ES-I3 (cell line): ENCODE results near the gene APCDD1.
"Not testable (repeated sequence)": the region's sequence is repeated elsewhere in the genome, so short reads cannot be mapped to it uniquely, and the experiment has no call there.

ENCODE experiments used
- H3K36me3 ChIP-seq: 2 replicates; pipeline ENCODE4 v1.6.1; 2013; ENCODE audit warnings: mild to moderate bottlenecking, low read length, control low read depth, moderate library complexity; ENCODE audit not compliant: insufficient read depth
- H3K4me1 ChIP-seq: 2 replicates; pipeline ENCODE4 v1.6.1; 2013; ENCODE audit warnings: mild to moderate bottlenecking, control low read depth, low read length; ENCODE audit not compliant: insufficient read depth
- H3K9ac ChIP-seq: 2 replicates; pipeline ENCODE4 v1.6.1; 2013; ENCODE audit warnings: low read depth, mild to moderate bottlenecking, low read length, moderate library complexity
- H3K9me3 ChIP-seq: 2 replicates; pipeline ENCODE4 v1.6.1; 2013; ENCODE audit warnings: mild to moderate bottlenecking, low read length, moderate library complexity; ENCODE audit not compliant: control insufficient read depth, insufficient read depth

Gene APCDD1

GRCh38 chr18:10482363-10482984 lies 28.0 kb downstream of the APCDD1 start:
- H3K9me3 ChIP-seq = no peaks in the 10 kb centered on the region

GRCh38 chr18:10482985-10483949 lies 28.8 kb downstream of the APCDD1 start:
- H3K4me1 ChIP-seq = peaks cover 2% of the 10 kb centered on the region
- H3K36me3 ChIP-seq = no peaks in the 10 kb centered on the region
- no peak overlapping the region for H3K9ac ChIP-seq
- no peaks in the 10 kb centered on the region for H3K9me3 ChIP-seq

More at GRCh38 chr18:10482363-10482984, 28.0 kb downstream of the APCDD1 start:
- no peak overlapping the region for H3K9ac ChIP-seq
- peaks cover 10% of the 10 kb centered on the region for H3K4me1 ChIP-seq
- H3K36me3 ChIP-seq = no peaks in the 10 kb centered on the region

GRCh38 chr18:10485475-10485874 lies 31.0 kb downstream of the APCDD1 start:
- Histone ChIP-seq H3K9me3 (no peaks in the 10 kb centered on the region), H3K36me3 (no peaks in the 10 kb centered on the region), H3K9ac (no peak overlapping the region), H3K4me1 (no peaks in the 10 kb centered on the region; the same call in 1 of the 2 replicates)

DNA sequence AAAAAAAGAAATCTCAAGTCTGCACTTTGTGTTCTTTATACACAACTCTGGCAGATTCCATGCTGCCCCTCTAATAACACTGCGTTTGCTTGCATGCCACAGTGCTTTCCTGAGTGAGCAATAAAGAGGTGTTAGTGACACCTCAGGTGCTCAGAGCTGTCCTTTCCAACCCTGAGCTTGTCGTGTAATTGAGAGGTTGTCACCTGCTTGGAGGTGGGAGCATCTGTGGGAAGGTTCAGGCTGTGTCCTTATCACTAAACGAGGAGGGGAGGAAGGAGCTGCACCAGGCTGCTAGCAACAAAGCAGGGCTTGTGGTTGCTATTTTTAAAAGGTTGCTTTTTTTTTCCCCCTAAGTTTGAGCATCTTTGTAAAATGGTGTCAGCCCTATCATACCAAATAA lies 31.9 kb downstream of the APCDD1 start:
- Histone ChIP-seq H3K9ac (no peak overlapping the region), H3K4me1 (no peaks in the 10 kb centered on the region; the same call in 1 of the 2 replicates), H3K36me3 (no peaks in the 10 kb centered on the region), H3K9me3 (no peaks in the 10 kb centered on the region)

- H3K36me3 ChIP-seq = no peaks in the 10 kb centered on the region
- no peaks in the 10 kb centered on the region; the same call in 1 of the 2 replicates for H3K4me1 ChIP-seq
- no peaks in the 10 kb centered on the region for H3K9me3 ChIP-seq
- H3K9ac ChIP-seq = no peak overlapping the region
Measured at GRCh38 chr18:10487154-10487553, 32.7 kb downstream of the APCDD1 start.

DNA sequence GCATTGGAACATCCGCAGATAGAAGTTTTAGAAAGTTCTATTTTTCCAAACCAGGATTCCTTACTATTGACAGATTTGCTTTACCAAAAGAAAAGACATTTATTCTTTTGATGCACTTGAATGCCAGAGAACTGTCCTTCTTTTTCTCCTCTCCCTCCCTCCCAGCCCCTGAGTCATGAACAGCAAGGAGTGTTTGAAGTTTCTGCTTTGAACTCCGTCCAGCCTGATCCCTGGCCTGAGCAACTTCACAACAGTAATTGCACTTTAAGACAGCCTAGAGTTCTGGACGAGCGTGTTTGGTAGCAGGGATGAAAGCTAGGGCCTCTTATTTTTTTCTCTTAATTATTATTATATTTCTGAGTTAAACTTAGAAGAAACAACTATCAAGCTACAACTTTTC lies 33.6 kb downstream of the APCDD1 start:
- H3K36me3 ChIP-seq = no peaks in the 10 kb centered on the region
- no peaks in the 10 kb centered on the region for H3K9me3 ChIP-seq
- H3K4me1 ChIP-seq = no peaks in the 10 kb centered on the region
- no peak overlapping the region for H3K9ac ChIP-seq

DNA sequence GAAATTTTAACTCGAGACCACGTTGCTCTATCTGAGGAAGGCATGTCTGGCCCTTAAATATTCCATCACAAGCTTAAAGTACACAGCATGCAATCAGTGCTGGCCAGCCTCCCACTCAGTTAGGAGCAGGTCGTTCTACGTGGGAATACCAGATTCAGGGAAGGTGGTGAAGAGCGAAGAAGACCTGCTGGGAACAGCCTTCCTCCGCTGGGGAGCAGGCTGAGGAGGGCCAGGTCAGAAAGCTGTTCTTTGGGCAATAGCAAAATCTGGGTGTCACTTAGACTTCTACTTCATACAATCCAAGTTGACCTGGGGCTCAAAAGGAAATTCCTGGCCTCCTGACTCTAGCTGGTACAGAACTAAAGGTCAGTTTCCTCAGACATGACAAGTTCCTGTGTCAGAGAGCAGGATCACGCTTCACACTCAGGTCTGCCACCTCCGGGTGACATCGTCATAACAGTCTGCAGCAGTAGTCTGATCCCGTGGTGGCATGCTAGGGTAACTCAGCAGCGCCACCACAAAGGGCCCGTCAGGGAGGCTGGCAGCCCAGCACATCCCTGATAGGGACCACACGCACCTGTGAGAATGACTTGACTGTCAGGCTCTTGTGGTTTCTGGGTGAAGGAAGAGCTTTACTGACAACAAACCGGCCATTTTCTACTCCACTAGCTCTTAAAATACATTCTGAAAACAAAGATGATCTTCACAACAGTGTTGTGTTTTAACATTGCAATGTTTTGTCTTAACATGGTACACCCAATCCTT lies 36.1 kb downstream of the APCDD1 start:
- Histone ChIP-seq H3K9me3 (no peaks in the 10 kb centered on the region), H3K9ac (no peak overlapping the region), H3K4me1 (no peaks in the 10 kb centered on the region), H3K36me3 (no peaks in the 10 kb centered on the region)

- H3K9me3 ChIP-seq = no peaks in the 10 kb centered on the region
Measured at GRCh38 chr18:10495936-10496335, 41.5 kb downstream of the APCDD1 start.

GRCh38 chr18:10497206-10497749 lies 42.8 kb downstream of the APCDD1 start:
- Histone ChIP-seq H3K9ac (no peak overlapping the region), H3K36me3 (no peaks in the 10 kb centered on the region), H3K9me3 (no peaks in the 10 kb centered on the region), H3K4me1 (no peaks in the 10 kb centered on the region)

More at GRCh38 chr18:10495936-10496335, 41.5 kb downstream of the APCDD1 start:
- no peak overlapping the region for H3K9ac ChIP-seq
- no peaks in the 10 kb centered on the region for H3K4me1 ChIP-seq
- H3K36me3 ChIP-seq = no peaks in the 10 kb centered on the region

- Histone ChIP-seq H3K36me3 (no peaks in the 10 kb centered on the region), H3K4me1 (no peaks in the 10 kb centered on the region), H3K9ac (no peak overlapping the region), H3K9me3 (no peaks in the 10 kb centered on the region)
Measured at GRCh38 chr18:10499230-10499629, 44.8 kb downstream of the APCDD1 start.

DNA sequence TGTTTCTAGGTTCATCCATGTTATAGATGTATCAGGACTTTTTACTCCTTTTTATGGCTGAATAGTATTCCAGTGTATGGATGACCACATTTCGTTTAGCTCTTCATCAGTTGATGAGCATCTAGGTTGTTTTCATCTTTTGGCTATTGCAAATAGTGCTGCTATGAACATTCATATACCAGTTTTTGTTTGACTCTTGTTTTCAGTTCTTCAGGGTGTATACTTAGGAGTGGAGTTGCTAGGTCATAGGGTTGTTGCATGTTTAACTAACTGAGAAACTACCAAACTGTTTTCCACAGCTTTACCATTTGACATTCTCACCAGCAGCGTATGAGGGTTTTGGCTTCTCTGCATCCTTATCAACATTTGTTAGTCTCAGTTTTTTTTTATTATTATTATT lies 45.6 kb downstream of the APCDD1 start:
- no peaks in the 10 kb centered on the region for H3K36me3 ChIP-seq
- H3K4me1 ChIP-seq = no peaks in the 10 kb centered on the region
- H3K9me3 ChIP-seq = no peaks in the 10 kb centered on the region
- H3K9ac ChIP-seq = no peak overlapping the region

GRCh38 chr18:10504723-10505122 lies 50.3 kb downstream of the APCDD1 start:
- Histone ChIP-seq H3K9me3 (peaks cover 4% of the 10 kb centered on the region; the same call in 1 of the 2 replicates), H3K9ac (no peak overlapping the region), H3K36me3 (no peaks in the 10 kb centered on the region), H3K4me1 (no peaks in the 10 kb centered on the region)

GRCh38 chr18:10505892-10506291 lies 51.5 kb downstream of the APCDD1 start:
- H3K36me3 ChIP-seq, H3K9ac ChIP-seq, H3K4me1 ChIP-seq, H3K9me3 ChIP-seq: not testable (repeated sequence)

DNA sequence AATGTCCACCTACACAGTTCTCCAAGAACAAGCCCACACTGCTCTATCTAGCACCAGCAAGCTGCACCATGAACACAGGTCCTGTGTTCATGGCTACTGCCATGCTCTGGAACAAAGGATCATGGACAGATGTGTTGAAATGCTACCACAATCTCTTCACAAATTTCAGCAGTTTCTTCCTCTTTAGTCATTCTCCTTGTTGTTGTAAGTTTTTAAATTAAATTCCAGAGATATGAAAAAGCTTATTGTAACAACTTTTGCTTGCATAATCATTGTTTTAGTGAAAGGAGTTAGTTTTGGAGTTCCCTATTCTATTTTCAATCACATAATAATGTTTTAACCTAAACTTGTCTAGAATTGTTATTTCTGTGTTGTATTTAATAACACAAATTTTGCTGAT lies 54.2 kb downstream of the APCDD1 start:
- no peaks in the 10 kb centered on the region for H3K36me3 ChIP-seq
- peaks cover 4% of the 10 kb centered on the region; the same call in 1 of the 2 replicates for H3K9me3 ChIP-seq
- H3K4me1 ChIP-seq = no peaks in the 10 kb centered on the region
- H3K9ac ChIP-seq = no peak overlapping the region
